ENCODE measurements around the gene MED14.

- TF ChIP-seq BHLHE40 (IDR thresholded peaks at IDR 0.05; ENCODE audit: low read length) (no peak), ZBTB40 (IDR thresholded peaks at IDR 0.05) (no peak), ZBTB40 (CRISPR knock-in tag; IDR thresholded peaks at IDR 0.05) (no peak), ELF4 (CRISPR knock-in tag; IDR thresholded peaks at IDR 0.05; ENCODE audit: borderline replicate concordance) (no peak), ZNF138 (CRISPR knock-in tag; IDR thresholded peaks at IDR 0.05; ENCODE audit: low read depth) (no peak), ZBTB10 (CRISPR knock-in tag; IDR thresholded peaks at IDR 0.05; ENCODE audit: borderline replicate concordance) (no peak), TFE3 (CRISPR knock-in tag; IDR thresholded peaks at IDR 0.05) (no peak), DPF2 (CRISPR knock-in tag; IDR thresholded peaks at IDR 0.05; ENCODE audit: borderline replicate concordance, low read depth) (no peak)
Measured at GRCh38 chrX:40700640-40701342, 34.6 kb downstream of the MED14 start.

Data from HepG2 (cell line).